Mammary epithelial cell (primary cell): Measurements from ENCODE around the gene VAT1L.

Experiments used
- CTCF ChIP-seq, 2 donors: IDR thresholded peaks in 1 of 2; conservative IDR thresholded peaks in 1 of 2; 2 replicates each; pipeline ENCODE4 v1.5.1; 2011 to 2012; ENCODE audit warnings: inconsistent platforms in 2 of 2, low read length in 2 of 2, mild to moderate bottlenecking in 2 of 2, control low read depth in 1 of 2, low read depth in 1 of 2; ENCODE audit not compliant: insufficient read depth in 1 of 2; ENCODE audit errors: extremely low read depth in 1 of 2
- EZH2 ChIP-seq: IDR thresholded peaks from 2 replicates; pipeline ENCODE4 v1.6.1; 2012; ENCODE audit warnings: low read length, inconsistent platforms, borderline replicate concordance

- TF ChIP-seq EZH2 = no peak
- no peak for TF ChIP-seq CTCF (conservative IDR thresholded peaks at IDR 0.05 in 1 of 2, IDR thresholded peaks at IDR 0.05 in 1 of 2; ENCODE audit: extremely low read depth in 1 of 2, insufficient read depth in 1 of 2, low read depth in 1 of 2, low read length in 2 of 2)
Observed at GRCh38 chr16:77985111-77985510, 196.7 kb downstream of the VAT1L start.
